Astrocyte (in vitro differentiated cells and primary cell): ENCODE results near the gene RTKN2.

ENCODE experiments used
- CTCF ChIP-seq: IDR thresholded peaks from 2 replicates; pipeline ENCODE4 v1.5.1; 2011; ENCODE audit warnings: low read depth, mild to moderate bottlenecking, inconsistent platforms, low read length, moderate library complexity; ENCODE audit not compliant: insufficient read depth
- EZH2 ChIP-seq: IDR thresholded peaks from 2 replicates; pipeline ENCODE4 v1.6.1; 2012; ENCODE audit warnings: mild to moderate bottlenecking, low read length, inconsistent platforms; ENCODE audit not compliant: insufficient read depth

DNA sequence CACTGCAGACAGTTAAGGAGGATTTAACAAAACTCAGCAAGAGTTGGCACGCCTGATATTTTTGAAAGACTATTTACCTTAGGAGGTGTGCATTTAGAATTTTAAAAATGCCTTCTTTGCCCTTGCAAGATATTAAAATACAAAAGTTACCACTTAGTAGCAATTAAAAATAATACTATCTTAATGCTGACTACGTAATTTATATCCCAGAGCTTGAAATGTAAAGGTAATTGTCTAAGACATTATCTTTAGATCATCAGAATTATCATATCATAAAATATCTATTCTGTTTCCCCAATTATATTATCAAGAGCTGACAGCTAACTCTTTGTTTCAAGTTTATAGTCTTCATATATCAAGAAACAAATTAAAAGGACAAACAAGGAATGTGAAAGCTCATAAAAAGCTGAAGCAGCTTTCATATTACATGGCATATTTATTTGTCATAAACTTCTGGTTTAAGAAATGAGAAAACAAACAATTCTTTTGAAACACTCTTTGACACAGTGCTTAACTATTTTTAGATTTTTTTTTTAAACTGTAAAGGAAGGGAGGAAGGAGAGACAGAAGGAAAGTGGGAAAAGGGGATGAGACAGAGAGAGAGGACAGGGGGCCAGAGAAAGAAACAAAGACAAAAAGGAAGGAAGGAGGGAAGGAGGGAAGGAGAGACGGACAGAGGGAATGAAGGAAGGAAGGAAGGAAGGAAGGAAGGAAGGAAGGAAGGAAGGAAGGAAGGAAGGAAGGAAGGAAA, 73.5 kb downstream of the RTKN2 start:
- no peak for TF ChIP-seq EZH2
- no peak for TF ChIP-seq CTCF
